Uterus (tissue), 4 donors: Measurements from ENCODE around the gene TMEM120B. TPM values are rescaled to one million over a fixed set of nuclear protein-coding genes. Genes with fewer than 3 reads are reported as not detected.

ENCODE experiments used
- DNase-seq, 2 donors: peaks; one replicate each; pipeline ENCODE4 v3.0.0-alpha.2; 2019 to 2020
- H3K27ac ChIP-seq, 2 donors: fragments of 200-600 bp; sonication (generic); 1 replicate in 1 of 2; 2 replicates in 1 of 2; pipeline ENCODE4 v1.5.1; 2016 to 2018
- H3K27me3 ChIP-seq, 2 donors: fragments of 200-600 bp; sonication (generic); one replicate each; pipeline ENCODE4 v1.5.1; 2018 to 2019; ENCODE audit warnings: control low read depth in 1 of 2
- H3K36me3 ChIP-seq, 2 donors: fragments of 200-600 bp; sonication (generic); one replicate each; pipeline ENCODE4 v1.5.1; 2019; ENCODE audit warnings: control low read depth in 1 of 2
- H3K4me1 ChIP-seq, 2 donors: fragments of 200-600 bp; sonication (generic); one replicate each; pipeline ENCODE4 v1.5.1; 2018 to 2019; ENCODE audit warnings: control low read depth in 1 of 2
- H3K4me3 ChIP-seq, 2 donors: fragments of 200-600 bp; sonication (generic); 1 replicate in 1 of 2; 2 replicates in 1 of 2; pipeline ENCODE4 v1.5.1; 2018 to 2019; ENCODE audit warnings: mild to moderate bottlenecking in 1 of 2
- H3K9me3 ChIP-seq, 2 donors: fragments of 200-600 bp; sonication (generic); one replicate each; pipeline ENCODE4 v1.5.1; 2019; ENCODE audit warnings: control low read depth in 1 of 2
- POLR2A ChIP-seq, 2 donors: fragments of 450-650 bp; IDR thresholded peaks; one replicate each; pipeline ENCODE4 v1.6.1; 2016; ENCODE audit warnings: antibody characterized with exemption in 2 of 2, mild to moderate bottlenecking in 1 of 2, moderate library complexity in 1 of 2
- intact Hi-C: fragments of 100-400 bp; cut with DNase I; formaldehyde crosslinking; loops from one replicate; pipeline ENCODE4 v1.15.1; 2023; ENCODE audit warnings: low total_unique reads
- total RNA-seq, 4 donors: library from RNA; depleted of rRNA in 3 of 4; stranded (reverse); fragments of >200 nt in 3 of 4; gene quantifications; one replicate each; pipeline versions ENCODE4 v1.1.0 to v1.2.4, GENCODE V29; 2014 to 2023
- TF ChIP-seq, protein P1 (sequence below), 4 experiments: fragments of 200-600 bp in 2 of 4; fragments of 450-650 bp in 2 of 4; sonication (generic) in 2 of 4; IDR thresholded peaks; one replicate each; pipeline ENCODE4 v1.5.1; 2016 to 2019; ENCODE audit warnings: antibody characterized with exemption in 4 of 4, mild to moderate bottlenecking in 2 of 4, moderate library complexity in 1 of 4
- donor health status: DM: yes; HTN: yes; CAD: no.

The TMEM120B gene
- total RNA-seq, 4 donors from 2014 or later: 1.0 to 35.2 (median 19.6) TPM

DNA sequence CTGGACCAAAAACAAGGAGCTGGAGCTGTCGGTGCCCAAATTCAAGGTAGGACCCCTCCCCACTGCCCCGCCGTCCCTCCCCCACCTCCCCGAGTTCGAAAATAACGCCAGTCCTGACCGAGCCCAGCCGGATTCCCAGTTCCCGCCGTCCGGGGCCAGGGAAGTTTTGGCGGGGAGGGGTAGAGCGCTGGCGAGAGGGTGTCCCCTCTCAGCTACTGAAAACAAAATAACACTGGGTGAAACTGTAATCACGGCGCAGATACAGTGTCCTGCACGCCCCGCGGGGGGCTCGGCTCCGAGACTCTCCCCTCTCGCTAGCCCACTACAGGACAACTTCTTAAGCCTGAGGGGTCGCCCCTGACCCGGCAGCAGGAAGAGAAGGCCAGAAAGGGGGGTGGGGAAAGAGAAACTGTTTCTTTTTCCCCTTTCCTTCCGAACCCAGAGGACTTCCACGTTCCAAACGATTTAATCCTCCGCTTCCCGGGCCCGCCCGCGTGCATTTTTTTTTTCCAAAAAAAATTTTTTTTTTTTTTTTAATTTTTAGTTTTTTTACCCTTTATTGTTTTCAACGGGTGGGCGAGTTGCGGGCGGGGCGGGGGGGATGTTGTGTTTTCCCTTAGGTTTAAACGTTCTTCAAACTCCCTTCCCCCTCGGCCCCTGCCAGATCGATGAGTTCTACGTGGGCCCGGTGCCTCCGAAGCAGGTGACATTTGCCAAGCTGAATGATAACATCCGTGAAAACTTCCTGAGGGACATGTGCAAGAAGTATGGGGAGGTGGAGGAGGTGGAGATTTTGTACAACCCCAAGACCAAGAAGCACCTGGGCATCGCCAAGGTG, 92.8 kb downstream of the TMEM120B start:
- TF ChIP-seq POLR2A (IDR thresholded peaks at IDR 0.05): no peak
- TF ChIP-seq, protein P1, sequence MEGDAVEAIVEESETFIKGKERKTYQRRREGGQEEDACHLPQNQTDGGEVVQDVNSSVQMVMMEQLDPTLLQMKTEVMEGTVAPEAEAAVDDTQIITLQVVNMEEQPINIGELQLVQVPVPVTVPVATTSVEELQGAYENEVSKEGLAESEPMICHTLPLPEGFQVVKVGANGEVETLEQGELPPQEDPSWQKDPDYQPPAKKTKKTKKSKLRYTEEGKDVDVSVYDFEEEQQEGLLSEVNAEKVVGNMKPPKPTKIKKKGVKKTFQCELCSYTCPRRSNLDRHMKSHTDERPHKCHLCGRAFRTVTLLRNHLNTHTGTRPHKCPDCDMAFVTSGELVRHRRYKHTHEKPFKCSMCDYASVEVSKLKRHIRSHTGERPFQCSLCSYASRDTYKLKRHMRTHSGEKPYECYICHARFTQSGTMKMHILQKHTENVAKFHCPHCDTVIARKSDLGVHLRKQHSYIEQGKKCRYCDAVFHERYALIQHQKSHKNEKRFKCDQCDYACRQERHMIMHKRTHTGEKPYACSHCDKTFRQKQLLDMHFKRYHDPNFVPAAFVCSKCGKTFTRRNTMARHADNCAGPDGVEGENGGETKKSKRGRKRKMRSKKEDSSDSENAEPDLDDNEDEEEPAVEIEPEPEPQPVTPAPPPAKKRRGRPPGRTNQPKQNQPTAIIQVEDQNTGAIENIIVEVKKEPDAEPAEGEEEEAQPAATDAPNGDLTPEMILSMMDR (IDR thresholded peaks at IDR 0.05): no peak
- DNase-seq: peak in 1 of 2 donors; percentile 34
- no peaks in the 10 kb centered on the region for H3K36me3 ChIP-seq
- no peaks in the 10 kb centered on the region for H3K27me3 ChIP-seq
- intact Hi-C loops: no loop called here
- peaks cover 0 to 19% of the 10 kb centered on the region in 2 donors for H3K4me1 ChIP-seq
- peak overlapping the region; percentile 100 for H3K27ac ChIP-seq
- peak overlapping the region; percentile 79 to 85 for H3K4me3 ChIP-seq
- H3K9me3 ChIP-seq: no peaks in the 10 kb centered on the region

DNA sequence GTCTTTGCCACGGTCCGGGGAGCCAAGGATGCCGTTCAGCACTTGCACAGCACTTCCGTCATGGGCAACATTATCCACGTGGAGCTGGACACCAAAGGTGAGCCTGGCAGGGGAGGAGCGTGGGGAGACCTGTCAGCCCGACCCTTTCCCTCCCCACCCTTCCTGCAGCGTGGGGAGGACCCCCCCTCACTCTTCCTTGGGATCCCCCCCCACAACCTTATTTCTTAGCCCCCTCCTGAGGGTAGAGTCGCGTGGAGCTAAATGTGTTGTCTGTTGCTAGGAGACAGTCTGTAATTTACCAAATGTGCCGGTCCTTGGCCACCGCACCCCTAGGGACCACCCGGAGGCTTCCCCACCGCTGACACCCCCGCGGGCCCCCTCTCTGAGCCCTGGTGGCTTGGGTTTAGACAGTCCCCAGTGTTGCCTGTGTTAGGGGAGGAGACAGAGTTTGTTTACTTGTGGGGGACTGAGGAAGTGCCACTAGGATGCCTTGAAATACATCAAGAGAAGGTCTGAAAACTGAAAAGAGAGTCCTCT, 93.5 kb downstream of the TMEM120B start:
- no peaks in the 10 kb centered on the region for H3K36me3 ChIP-seq
- peak overlapping the region; percentile 79 to 85 for H3K4me3 ChIP-seq
- peaks cover 4 to 26% of the 10 kb centered on the region in 2 donors for H3K4me1 ChIP-seq
- TF ChIP-seq, protein P1 (IDR thresholded peaks at IDR 0.05): no peak
- no peak for TF ChIP-seq POLR2A (IDR thresholded peaks at IDR 0.05)
- peak overlapping the region; percentile 100 for H3K27ac ChIP-seq
- no peaks in the 10 kb centered on the region for H3K27me3 ChIP-seq
- intact Hi-C loops: no loop called here
- peak in 1 of 2 donors; percentile 23 for DNase-seq
- H3K9me3 ChIP-seq: no peaks in the 10 kb centered on the region

DNA sequence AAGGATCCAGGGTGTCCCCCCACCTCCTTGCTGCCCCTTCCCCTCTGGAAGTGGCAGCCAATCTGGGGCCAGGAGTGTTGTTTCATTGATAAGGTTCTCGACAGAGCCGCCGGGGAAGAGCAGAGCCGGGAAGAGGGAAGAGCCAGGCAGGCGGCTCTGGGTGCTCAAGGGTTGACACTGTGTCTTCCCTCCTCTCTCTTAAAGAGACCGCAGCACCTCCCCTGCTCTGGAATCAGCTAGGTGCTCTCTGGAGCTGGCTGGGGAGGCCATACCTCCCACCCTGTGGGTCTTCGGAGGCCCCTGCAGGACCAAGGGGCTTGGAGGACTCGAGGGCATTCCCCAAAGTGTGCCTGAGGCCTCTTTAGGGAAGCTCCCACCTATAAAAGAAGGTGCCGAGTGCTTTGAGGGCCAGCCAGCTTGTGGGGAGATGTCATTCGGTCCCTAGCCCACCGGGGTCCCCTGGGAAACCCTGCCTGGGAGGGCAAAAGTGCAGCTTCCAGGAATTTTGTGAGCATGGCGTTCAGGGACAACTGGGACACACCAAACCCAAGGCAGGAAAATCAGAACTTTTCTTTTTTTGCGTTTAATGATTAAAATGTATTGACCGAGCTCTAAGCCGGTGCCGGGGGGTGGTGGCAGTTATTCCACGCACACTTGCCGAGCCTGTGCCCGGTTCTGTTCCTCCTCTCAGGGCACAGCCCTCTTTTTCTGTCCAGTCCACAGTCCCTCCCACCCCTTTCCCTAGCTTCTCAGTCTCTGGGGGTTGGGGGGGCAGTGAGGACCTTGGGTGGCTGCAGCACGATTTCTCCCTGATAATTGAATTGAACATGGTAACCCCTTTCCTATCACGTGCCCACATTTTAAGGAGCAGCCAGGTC, 94.2 kb downstream of the TMEM120B start:
- Histone ChIP-seq H3K27ac (peak overlapping the region; percentile 100), H3K4me3 (peak overlapping the region; percentile 79 to 85), H3K9me3 (no peaks in the 10 kb centered on the region), H3K36me3 (no peaks in the 10 kb centered on the region), H3K4me1 (peaks cover 9 to 33% of the 10 kb centered on the region in 2 donors), H3K27me3 (no peaks in the 10 kb centered on the region)
- intact Hi-C loops: no loop called here
- TF ChIP-seq, protein P1 (IDR thresholded peaks at IDR 0.05): no peak
- no peak for TF ChIP-seq POLR2A (IDR thresholded peaks at IDR 0.05)
- DNase-seq: peak in 1 of 2 donors; percentile 17

DNA sequence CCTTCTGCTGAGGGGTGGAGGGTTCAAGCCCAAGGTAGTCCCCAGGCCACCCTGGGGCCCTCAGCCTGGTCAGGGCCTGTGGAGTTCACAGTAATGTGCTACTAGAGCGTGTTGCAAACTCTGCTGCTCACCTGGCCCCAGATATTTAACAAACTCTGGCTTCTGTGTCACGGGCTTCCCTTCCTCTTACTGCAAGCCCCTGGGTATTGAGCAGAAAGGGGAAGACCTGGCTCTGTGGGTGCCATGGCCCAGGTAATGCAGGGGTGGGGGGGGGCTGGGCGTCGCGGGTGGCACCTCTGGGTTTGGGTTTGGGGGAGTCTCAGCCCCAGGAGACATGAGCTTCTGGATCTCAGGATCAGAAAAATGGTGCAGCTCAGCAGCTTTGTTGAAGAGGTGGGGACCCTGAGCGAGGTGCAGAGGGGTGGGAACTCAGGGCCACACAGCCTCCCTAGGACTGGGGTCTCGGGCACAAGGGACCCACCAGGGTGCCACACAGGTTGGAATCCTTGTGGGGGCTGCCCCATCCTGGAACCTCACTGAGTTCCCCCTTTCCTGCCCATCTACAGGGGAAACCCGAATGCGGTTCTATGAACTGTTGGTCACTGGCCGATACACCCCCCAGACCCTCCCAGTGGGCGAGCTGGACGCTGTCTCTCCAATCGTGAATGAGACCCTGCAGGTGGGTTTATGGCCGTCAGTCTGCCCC, 95.2 kb downstream of the TMEM120B start:
- intact Hi-C loops: no loop called here
- Histone ChIP-seq H3K4me1 (peaks cover 9 to 36% of the 10 kb centered on the region in 2 donors), H3K9me3 (no peaks in the 10 kb centered on the region), H3K27me3 (no peaks in the 10 kb centered on the region), H3K36me3 (no peaks in the 10 kb centered on the region), H3K4me3 (no peak overlapping the region), H3K27ac (no peak overlapping the region)
- DNase-seq: no peak
- TF ChIP-seq, protein P1 (IDR thresholded peaks at IDR 0.05): no peak
- TF ChIP-seq POLR2A (IDR thresholded peaks at IDR 0.05): no peak
